ENCODE data around the gene BDKRB2.

DNA sequence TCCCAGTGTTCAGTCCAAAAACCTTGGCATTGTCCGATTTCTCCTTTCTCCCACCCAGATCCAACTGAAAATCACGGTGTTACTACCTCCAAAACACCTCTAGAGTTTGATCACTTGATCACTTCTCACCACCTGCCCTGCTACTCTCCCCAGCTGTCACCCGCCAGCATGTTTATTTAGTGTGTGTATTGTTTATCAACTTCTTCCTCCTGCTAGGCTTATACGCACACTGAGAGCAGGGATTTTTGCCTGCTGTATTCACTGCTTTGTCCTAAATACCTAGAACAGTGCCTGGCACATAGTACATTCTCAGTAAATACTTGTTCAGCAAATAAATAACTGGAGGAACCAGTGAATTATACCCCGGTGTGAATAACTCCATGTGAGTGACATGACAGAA, 56.4 kb downstream of the BDKRB2 start:
- no peak for TF ChIP-seq PPARA (CRISPR knock-in tag; IDR thresholded peaks at IDR 0.05; ENCODE audit: borderline replicate concordance)
- no peak for TF ChIP-seq RARB (CRISPR knock-in tag; IDR thresholded peaks at IDR 0.05)
- TF ChIP-seq OSR1 (CRISPR knock-in tag; IDR thresholded peaks at IDR 0.05), result no peak
- TF ChIP-seq TOX (CRISPR knock-in tag; IDR thresholded peaks at IDR 0.05; ENCODE audit: borderline replicate concordance), result no peak
- TF ChIP-seq, protein P1, sequence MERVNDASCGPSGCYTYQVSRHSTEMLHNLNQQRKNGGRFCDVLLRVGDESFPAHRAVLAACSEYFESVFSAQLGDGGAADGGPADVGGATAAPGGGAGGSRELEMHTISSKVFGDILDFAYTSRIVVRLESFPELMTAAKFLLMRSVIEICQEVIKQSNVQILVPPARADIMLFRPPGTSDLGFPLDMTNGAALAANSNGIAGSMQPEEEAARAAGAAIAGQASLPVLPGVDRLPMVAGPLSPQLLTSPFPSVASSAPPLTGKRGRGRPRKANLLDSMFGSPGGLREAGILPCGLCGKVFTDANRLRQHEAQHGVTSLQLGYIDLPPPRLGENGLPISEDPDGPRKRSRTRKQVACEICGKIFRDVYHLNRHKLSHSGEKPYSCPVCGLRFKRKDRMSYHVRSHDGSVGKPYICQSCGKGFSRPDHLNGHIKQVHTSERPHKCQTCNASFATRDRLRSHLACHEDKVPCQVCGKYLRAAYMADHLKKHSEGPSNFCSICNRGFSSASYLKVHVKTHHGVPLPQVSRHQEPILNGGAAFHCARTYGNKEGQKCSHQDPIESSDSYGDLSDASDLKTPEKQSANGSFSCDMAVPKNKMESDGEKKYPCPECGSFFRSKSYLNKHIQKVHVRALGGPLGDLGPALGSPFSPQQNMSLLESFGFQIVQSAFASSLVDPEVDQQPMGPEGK (CRISPR knock-in tag; IDR thresholded peaks at IDR 0.05; ENCODE audit: borderline replicate concordance), result no peak
- TF ChIP-seq, protein P2, sequence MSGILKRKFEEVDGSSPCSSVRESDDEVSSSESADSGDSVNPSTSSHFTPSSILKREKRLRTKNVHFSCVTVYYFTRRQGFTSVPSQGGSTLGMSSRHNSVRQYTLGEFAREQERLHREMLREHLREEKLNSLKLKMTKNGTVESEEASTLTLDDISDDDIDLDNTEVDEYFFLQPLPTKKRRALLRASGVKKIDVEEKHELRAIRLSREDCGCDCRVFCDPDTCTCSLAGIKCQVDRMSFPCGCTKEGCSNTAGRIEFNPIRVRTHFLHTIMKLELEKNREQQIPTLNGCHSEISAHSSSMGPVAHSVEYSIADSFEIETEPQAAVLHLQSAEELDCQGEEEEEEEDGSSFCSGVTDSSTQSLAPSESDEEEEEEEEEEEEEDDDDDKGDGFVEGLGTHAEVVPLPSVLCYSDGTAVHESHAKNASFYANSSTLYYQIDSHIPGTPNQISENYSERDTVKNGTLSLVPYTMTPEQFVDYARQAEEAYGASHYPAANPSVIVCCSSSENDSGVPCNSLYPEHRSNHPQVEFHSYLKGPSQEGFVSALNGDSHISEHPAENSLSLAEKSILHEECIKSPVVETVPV (CRISPR knock-in tag; IDR thresholded peaks at IDR 0.05), result no peak
- TF ChIP-seq ARNTL (CRISPR knock-in tag; IDR thresholded peaks at IDR 0.05; ENCODE audit: borderline replicate concordance, low read depth), result no peak
- no peak for TF ChIP-seq ZNF70 (CRISPR knock-in tag; IDR thresholded peaks at IDR 0.05)
- no peak for TF ChIP-seq ZNF8 (CRISPR knock-in tag; IDR thresholded peaks at IDR 0.05)
- TF ChIP-seq TCF4 (CRISPR knock-in tag; IDR thresholded peaks at IDR 0.05; ENCODE audit: borderline replicate concordance), result no peak

Measured in SK-N-SH treated with all-trans-retinoic acid at 6 μM for 48 hours (cell line).